ENCODE results near the gene DSG2.

DNA sequence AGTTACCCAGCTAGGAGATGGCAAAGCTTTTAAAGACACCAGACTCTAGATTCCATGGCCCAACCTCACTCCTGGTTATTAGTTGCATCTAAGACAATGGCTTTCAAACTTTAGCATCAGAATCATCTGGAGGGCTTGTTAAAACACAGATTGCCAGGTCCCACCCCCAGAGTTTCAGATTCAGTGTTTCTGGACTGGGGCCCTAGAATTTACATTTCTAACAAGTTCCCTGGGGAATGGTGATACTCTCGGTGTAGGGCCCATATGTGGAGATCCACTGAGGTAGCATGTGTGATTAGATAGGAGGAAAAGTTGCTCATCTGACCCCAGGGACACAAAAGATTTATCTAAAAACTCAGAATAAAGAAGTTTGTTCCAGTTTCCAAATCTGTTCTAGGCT lies 79.2 kb downstream of the DSG2 start:
- TF ChIP-seq, protein P1, sequence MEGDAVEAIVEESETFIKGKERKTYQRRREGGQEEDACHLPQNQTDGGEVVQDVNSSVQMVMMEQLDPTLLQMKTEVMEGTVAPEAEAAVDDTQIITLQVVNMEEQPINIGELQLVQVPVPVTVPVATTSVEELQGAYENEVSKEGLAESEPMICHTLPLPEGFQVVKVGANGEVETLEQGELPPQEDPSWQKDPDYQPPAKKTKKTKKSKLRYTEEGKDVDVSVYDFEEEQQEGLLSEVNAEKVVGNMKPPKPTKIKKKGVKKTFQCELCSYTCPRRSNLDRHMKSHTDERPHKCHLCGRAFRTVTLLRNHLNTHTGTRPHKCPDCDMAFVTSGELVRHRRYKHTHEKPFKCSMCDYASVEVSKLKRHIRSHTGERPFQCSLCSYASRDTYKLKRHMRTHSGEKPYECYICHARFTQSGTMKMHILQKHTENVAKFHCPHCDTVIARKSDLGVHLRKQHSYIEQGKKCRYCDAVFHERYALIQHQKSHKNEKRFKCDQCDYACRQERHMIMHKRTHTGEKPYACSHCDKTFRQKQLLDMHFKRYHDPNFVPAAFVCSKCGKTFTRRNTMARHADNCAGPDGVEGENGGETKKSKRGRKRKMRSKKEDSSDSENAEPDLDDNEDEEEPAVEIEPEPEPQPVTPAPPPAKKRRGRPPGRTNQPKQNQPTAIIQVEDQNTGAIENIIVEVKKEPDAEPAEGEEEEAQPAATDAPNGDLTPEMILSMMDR (IDR thresholded peaks at IDR 0.05; ENCODE audit: insufficient read depth, low read length), result no peak
- no peak for TF ChIP-seq POLR2AphosphoS5 (IDR thresholded peaks at IDR 0.05; ENCODE audit: low read depth)
